Left colon (tissue), 2 donors: ENCODE data around the gene TNRC6C. TPM values are rescaled to one million over a fixed set of nuclear protein-coding genes. Genes with fewer than 3 reads are reported as not detected.
"Not testable (repeated sequence)": the region's sequence is repeated elsewhere in the genome, so short reads cannot be mapped to it uniquely, and the experiment has no call there.

ENCODE experiments used
- ATAC-seq: fragments of 200-7000 bp; cut with Tn5 transposase; one replicate; pipeline ENCODE4 v1.9.1; 2020; ENCODE audit warnings: mild to moderate bottlenecking, moderate library complexity
- DNase-seq, 2 donors: peaks; one replicate each; pipeline ENCODE4 v3.0.0-alpha.2; 2020
- intact Hi-C, 2 donors: fragments of 100-400 bp; cut with DNase I in 1 of 2; cut with micrococcal nuclease in 1 of 2; formaldehyde crosslinking; loops; one replicate each; pipeline versions ENCODE4 v1.11.2 to v1.14.0; 2022; cut with DNase I, micrococcal nuclease
- total RNA-seq, 2 donors: library from RNA; stranded (reverse); fragmentation: NEBNext Ultra II Directional; extraction: Animal tissue kit (Norgen Biotek cat#: 25700); gene quantifications; one replicate each; pipeline ENCODE4 v1.2.1, GENCODE V29; 2021
- donor health status: DM: no; HTN: no; CAD: no.
- donor health status: DM: yes; HTN: yes; CAD: no.

TNRC6C gene
- total RNA-seq, 2 donors from 2014 or later, result 13.2 to 18.2 TPM

DNA sequence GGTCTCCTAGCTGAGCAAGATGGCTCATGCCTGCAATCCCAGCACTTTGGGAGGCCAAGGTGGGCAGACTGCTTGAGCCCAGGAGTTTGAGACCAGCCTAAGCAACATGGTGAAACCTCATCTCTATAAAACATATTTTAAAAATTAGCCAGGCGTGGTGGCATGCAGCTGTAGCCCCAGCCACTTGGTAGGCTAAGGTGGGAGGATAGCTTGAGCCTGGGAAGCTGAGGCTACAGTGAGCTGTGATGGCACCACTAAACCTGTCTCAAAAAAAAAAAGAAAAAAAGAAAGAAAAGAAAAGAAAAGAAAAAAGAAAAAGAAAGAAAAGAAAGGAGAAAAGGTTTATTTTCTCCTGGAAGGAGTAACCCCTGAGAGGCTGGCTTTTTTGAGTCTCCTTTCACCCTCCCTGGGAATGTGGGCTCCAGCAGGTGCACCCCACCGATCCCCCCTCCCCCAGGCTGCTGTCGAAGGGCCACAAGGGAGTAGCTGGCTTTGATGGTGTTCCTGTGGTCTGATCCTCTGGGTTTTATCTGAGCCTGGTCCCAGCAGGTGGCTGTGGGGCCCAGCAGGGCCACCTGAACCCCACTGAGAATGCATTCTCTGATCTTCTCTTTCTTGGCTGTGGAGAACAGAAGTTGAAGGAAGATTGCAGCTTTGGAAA, 29.9 kb upstream of the TNRC6C start:
- DNase-seq, result no peak
- intact Hi-C loops, result no loop called here
- ATAC-seq, result no peak

DNA sequence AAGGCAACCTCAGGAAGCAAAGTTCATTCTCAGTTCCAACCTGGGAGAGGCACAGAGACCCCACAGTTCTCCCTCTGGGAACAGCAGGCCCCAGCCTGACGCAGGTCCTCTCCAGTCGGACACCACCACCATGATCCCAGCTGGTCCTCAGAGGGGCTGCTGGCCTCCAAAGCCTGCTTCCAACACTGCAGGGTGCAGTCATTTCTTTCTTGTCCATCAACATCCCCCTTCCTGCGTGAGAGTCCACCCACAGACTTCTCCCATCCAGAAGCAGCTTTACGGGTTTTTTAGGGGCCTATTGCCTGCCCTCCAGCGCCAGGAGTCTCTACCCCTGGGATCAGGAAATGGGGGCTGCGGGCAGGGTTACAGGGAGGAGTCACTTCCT, 29.3 kb upstream of the TNRC6C start:
- intact Hi-C loops, result no loop called here
- no peak for DNase-seq
- no peak for ATAC-seq

- intact Hi-C loops, result no loop called here
- ATAC-seq (no peak), DNase-seq (no peak)
These were observed 28.5 kb upstream of the TNRC6C start for GRCh38 chr17:77929871-77930436.

- intact Hi-C loops, result no loop called here
- no peak for ATAC-seq
- DNase-seq, result no peak
These were observed 27.4 kb upstream of the TNRC6C start for GRCh38 chr17:77930780-77931768.

DNA sequence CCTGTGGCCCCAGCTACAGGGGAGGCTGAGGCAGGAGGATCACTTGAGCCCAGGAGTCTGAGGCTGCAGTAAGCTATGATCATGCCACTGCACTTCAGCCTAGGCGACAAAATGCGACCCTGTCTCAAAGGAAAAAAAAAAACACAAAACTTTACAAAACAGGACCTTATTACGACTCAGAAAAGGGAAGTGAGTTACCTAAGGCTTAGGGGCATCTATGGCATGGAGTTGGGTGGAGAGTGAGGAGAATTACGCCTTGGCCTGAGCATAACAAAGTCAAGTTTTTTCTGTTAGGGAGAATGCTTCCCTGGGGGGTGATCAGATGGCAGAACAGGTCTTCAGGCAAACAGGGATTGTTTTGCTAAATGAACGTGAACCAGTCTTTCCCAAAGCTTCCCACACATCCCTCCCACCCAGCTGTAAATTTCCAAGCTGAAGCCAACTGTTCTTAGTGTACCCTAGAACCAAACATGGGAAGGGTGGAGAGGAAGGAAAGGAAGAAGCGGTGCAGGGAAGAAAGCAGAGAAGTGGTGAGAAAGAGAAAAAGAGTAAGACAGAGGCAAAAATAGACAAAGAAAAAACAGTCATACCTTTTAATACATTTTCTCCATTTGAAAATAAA, 24.6 kb upstream of the TNRC6C start:
- intact Hi-C loops, result no loop called here
- ATAC-seq, result no peak
- no peak for DNase-seq

GRCh38 chr17:77935121-77935571, 23.4 kb upstream of the TNRC6C start:
- ATAC-seq, result peak; percentile 52
- intact Hi-C loops, result no loop called here
- DNase-seq, result no peak

DNA sequence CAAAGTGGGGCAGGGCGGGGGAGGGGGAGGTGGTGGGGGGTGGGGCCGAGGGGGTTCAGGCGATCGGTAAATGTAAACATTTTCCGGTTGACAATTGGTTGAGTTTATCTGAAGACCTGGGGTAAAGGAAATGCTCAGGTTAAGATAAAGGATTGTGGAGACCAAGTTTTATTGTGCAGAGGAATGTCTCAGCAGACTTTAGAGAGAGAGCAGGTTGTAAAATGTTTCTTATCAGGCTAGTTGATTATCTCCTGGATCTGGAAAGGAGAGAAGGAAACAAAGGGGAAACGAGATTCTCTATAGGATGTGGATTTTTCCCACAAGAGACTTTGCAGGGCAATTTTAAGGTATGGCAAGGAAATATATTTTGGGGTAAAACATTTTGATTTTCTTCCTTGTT, 22.8 kb upstream of the TNRC6C start:
- DNase-seq, intact Hi-C loops: not testable (repeated sequence)
- peak; percentile 65 for ATAC-seq

DNA sequence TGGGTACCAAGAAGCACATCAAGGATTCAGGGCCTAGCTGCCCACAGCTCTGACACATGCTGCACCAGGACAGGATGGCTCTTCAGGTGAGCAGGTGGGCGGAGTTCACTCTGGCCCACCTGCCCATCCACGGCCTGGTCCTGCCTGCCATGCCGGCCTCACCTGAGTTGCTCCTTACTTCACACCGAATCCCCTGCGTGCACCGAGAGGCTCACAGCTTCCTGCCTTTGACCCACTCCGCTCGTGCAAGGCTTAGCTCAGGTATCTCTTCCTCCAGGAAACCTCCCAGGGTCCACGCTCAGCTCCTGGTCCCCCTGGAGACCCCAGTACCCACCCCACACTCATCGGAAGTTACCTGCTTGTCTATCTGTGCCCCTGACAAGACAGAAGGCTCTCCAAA, 21.6 kb upstream of the TNRC6C start:
- DNase-seq, result no peak
- no peak for ATAC-seq
- intact Hi-C loops, result no loop called here

DNA sequence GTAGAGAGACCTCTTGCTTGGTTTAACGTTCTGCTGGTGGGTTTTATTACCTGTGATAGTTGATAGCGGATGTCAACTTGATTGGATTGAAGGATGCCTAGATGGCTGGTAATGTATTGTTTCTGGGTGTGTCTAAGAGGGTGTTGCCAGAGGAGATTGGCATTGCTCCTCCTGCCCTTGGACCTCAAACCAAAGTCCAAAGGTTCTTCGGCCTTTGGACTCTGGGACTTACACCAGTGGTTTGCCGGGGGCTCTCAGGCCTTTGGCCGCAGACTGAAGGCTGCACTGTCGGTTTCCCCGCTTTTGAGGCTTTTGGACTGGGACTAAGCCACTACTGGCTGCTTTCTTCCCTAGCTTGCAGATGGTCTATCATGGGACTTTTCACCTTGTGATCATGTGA, 17.5 kb upstream of the TNRC6C start:
- ATAC-seq (peak; percentile 38), DNase-seq (no peak)
- intact Hi-C loops, result no loop called here

DNA sequence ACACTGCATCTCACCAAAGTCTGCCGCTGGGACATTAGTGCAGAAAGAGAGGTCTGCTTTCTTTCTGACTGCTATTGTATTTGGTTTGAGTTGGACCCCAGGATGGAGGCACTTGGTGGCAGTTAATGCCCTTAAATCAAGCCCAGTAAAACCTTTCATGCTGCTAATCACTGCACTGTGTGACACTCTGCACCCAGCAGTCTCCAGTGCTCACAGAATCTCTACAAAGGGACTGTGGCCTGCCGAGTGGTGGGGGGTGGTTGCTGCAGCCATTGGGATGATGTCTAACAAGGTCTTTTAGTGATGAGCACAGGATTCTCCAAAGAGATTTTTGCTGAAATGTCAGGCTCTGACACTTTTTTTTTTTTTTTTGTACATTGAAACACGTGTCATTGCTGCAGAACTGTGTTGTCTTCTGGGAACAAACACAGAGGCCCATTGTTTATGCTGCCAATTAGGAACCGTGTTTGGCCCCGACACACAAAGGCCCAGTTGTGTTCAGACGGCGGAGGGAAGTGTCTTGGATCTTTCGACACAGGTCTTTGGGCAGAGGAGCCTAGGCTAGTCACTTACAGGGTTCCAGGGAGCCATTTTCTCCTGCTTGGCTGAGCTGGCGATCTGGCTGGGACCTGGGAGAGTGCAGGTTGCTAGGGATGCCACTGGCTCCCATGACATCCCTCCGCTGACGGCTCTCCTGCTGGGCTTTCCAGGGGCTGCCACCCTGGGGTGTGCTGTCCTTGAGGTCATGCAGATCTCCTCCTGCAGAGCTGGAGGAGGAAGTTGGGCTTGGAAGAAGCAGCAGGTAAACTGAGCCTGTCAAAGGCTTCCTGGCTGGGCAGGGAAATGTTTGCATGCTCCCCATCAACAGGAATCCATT, 16.2 kb upstream of the TNRC6C start:
- no peak for ATAC-seq
- intact Hi-C loops, result no loop called here
- no peak for DNase-seq

DNA sequence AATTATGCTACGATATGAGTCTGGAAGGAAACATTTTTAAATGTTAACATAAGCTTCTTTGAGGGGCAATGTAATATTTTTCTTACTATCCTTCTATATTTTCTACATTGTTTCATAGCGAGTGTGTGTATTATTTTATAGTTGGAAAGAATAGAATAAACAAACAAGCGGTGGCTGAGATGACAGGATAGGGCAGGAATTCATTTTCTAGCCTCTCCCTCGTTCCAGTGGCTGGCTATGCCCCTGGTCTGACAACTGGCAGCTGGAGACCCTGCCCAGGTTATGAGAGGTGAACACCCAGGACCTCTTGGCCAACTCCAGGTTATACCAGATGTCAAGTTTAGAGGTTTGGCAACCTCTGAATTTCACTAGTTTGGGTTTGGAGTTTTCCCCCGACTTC, 14.5 kb upstream of the TNRC6C start:
- intact Hi-C loops, result no loop called here
- ATAC-seq, result no peak
- no peak for DNase-seq

DNA sequence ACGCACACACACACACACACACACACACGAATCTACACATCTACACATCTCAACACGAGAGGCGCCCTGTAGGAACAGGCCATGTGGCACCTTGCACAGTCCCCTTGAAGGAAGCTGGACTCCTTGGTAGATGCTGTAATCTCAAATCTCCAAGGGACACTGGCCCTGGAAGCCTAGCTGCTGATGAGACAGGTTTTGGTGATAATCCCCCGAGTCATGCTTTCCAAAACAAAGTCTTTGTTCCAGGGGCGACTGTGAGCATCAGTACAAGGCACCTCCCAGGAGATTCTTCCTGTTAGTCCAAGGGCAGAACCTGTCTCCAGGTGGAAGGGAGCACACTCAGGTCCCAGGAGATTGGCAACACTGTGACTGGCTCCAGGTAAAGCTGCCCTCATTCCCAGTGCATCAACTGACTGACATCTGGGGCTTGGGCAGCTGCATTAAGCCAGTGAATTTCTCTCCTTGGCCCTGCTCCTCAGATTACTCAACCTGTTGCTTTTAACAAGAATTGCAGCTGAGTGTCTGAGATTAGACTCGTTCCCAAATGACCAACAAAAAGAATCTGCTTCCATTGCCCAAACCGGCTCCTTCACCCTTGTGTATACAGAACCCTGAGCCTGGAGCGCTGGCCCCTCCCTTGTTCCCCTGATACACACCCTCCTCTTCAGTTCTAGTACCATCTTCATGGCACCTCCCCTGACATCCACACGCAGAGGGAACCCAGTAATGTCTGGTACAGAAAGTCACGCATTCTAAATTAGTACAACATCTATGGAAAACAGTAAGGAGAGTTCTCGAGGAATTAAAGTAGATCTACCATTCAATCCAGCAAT, 13.9 kb upstream of the TNRC6C start:
- ATAC-seq (no peak), DNase-seq (no peak)
- intact Hi-C loops, result no loop called here

DNA sequence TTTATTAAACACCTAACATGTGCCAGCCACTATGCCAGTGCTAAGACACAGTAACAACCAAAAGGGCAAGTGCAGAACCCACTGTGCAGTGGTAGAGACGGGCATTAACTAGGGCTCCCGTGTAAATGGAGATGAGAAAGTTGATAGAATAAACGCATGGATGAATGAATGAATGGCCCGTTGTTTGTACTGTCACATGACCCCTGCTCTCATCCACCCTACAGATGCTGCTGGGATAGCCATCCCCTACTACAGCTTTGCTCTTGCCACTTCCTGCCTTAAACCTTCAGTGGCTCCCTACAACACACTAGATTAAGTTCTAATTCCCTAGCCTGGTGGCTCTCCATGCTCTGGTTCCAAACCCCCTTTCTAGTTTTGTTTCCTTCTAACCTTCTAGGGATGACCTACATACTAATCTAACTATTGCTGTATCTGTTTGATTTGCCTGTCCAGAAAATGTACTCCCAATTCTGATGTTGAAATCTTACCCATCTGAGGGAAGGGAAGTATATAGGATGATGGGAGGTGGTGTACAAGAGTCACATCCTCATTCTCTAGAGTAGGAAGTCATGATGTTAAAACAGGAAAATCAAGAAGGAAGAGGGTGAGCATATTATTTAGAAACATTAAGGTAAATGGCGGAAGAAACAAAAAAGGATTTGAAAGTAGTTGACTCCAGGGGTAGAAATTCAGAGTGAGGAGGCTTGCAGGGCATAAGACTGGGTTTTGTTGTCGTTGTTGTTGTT, 11.4 kb upstream of the TNRC6C start:
- ATAC-seq (no peak), DNase-seq (no peak)
- intact Hi-C loops, result no loop called here

DNA sequence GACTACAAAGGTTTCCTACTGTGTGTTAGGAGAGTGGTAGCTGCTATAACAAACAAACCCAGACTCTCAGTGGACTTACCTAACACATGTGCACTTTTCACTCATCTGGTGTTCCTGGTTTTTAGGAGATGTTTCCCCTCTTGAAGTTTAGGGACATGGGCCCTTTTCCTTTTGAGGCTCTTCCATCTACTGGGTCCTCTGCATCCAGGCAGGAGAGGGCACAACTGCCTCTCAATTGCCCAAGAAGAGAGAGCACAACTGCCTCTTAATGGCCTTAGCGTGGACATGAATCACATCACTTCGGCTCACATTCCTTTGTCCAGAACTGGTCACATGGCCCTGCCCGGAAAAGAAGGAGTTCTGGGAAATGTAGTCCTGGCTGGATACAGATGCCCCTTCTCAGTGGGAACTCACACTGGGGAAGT, 9.8 kb upstream of the TNRC6C start:
- DNase-seq (no peak), ATAC-seq (no peak)
- intact Hi-C loops, result no loop called here

DNA sequence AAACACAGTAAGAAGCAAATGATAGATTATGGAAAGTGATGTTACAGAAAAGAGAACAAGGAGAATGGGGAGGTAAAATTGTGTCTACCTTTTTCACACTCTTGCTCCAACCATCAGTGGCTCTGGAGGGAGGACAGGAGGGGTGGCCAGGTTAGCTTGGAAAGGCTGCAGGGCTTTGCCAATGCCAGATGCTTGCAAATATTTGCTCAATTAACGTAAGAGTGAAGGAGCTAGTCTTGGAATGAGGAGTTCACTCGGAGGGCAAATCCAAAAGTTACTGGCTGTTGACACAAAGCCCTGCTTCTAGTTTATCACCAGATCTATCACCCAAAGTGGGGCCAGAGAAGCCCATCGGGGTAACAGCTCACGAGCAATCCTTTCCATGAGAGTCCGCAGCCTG, 7.4 kb upstream of the TNRC6C start:
- DNase-seq (no peak), ATAC-seq (no peak)
- intact Hi-C loops, result no loop called here

- DNase-seq, result no peak
- intact Hi-C loops, result no loop called here
- ATAC-seq, result peak; percentile 53
These were observed 6.1 kb upstream of the TNRC6C start for GRCh38 chr17:77952368-77952767.

- ATAC-seq (no peak), DNase-seq (no peak)
- intact Hi-C loops, result no loop called here
These were observed 1.2 kb upstream of the TNRC6C start for GRCh38 chr17:77957235-77957856.
